Measurements from ENCODE around the gene LIN28B. TPM values are rescaled to one million over a fixed set of nuclear protein-coding genes. Genes with fewer than 3 reads are reported as not detected.

LIN28B gene
- total RNA-seq, 5 donors from 2014 or later (not counting 1 experiment from before 2014, with no cell fraction given), result 0.20 to 0.41 (median 0.22) TPM; not detected in 2

DNA sequence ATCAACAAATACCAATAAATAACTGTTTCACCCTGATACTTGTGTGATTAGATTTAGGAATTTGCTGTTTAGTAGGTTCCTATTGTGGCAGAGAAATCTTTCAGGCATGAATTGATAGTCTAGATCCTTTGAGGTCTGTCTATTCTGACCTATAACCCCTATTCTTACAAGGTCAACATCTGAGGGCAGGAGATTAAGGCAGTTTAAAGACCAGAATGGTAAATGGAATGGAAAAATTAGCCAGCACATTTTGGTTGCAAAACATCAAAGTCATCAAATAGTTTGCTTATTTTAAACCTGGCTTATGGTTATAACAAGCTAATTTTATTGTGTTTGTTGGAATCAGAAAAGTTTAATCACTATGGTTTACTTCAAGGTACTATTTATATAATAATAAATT lies 78.4 kb downstream of the LIN28B start:
- H3K4me1 Mint-ChIP-seq, result no peaks in the 10 kb centered on the region
- H3K27ac Mint-ChIP-seq, result no peak overlapping the region
- no peaks in the 10 kb centered on the region for H3K4me1 ChIP-seq (ENCODE audit: control insufficient read depth in 1 of 2, extremely low read depth in 1 of 2, insufficient read depth in 2 of 2, low read length in 2 of 2)
- no peaks in the 10 kb centered on the region for H3K9me3 Mint-ChIP-seq
- ChIA-PET CTCF (no interaction called here), POLR2A (no interaction called here)
- H3K27me3 Mint-ChIP-seq, result peaks cover 6 to 13% of the 10 kb centered on the region in 2 donors
- H3K27me3 ChIP-seq (replicated peaks in 1 of 2; ENCODE audit: control insufficient read depth in 2 of 2, extremely low read depth in 1 of 2, insufficient read depth in 2 of 2, low read length in 1 of 2), result no peaks in the 10 kb centered on the region
- no peak overlapping the region for H3K4me3 Mint-ChIP-seq
- no peaks in the 10 kb centered on the region for H3K9me3 ChIP-seq
- no peaks in the 10 kb centered on the region for H3K36me3 ChIP-seq (ENCODE audit: control insufficient read depth in 2 of 2, extremely low read depth in 1 of 2, insufficient read depth in 1 of 2, low read length in 1 of 2)
- ATAC-seq (replicated peaks in 1 of 4) (no peak), DNase-seq (no peak)
- no peaks in the 10 kb centered on the region for H3K36me3 Mint-ChIP-seq
- H3K4me3 ChIP-seq (ENCODE audit: control insufficient read depth in 1 of 2, extremely low read depth in 1 of 2, low read length in 1 of 2), result no peak overlapping the region
- no peak overlapping the region for H3K27ac ChIP-seq (ENCODE audit: low read length)

DNA sequence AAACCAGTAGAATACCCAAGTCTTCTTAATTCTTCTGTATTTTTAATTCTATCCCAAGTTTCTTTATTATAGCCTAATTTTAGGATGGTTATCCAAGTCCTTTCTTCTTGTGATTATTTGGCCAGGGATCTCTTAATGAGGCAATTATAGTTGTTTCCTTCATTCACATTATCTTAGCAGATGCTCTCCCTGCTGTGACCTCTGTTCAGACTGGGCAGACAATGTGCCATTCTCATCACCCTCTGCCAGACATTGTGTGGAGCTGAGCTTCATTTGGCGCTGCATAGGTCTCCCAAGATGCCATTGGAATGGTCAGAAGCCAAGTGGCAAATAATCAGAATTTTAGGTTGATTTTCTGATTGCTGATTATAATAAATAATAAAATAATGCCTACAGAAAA lies 79.4 kb downstream of the LIN28B start:
- H3K27me3 Mint-ChIP-seq, result peaks cover 6 to 13% of the 10 kb centered on the region in 2 donors
- Histone ChIP-seq H3K4me3 (ENCODE audit: control insufficient read depth in 1 of 2, extremely low read depth in 1 of 2, low read length in 1 of 2) (no peak overlapping the region), H3K27me3 (replicated peaks in 1 of 2; ENCODE audit: control insufficient read depth in 2 of 2, extremely low read depth in 1 of 2, insufficient read depth in 2 of 2, low read length in 1 of 2) (no peaks in the 10 kb centered on the region), H3K36me3 (ENCODE audit: control insufficient read depth in 2 of 2, extremely low read depth in 1 of 2, insufficient read depth in 1 of 2, low read length in 1 of 2) (no peaks in the 10 kb centered on the region), H3K4me1 (ENCODE audit: control insufficient read depth in 1 of 2, extremely low read depth in 1 of 2, insufficient read depth in 2 of 2, low read length in 2 of 2) (no peaks in the 10 kb centered on the region), H3K9me3 (no peaks in the 10 kb centered on the region), H3K27ac (ENCODE audit: low read length) (no peak overlapping the region)
- ChIA-PET CTCF (no interaction called here), POLR2A (no interaction called here)
- no peak overlapping the region for H3K4me3 Mint-ChIP-seq
- no peaks in the 10 kb centered on the region for H3K9me3 Mint-ChIP-seq
- no peak overlapping the region for H3K27ac Mint-ChIP-seq
- no peaks in the 10 kb centered on the region for H3K4me1 Mint-ChIP-seq
- H3K36me3 Mint-ChIP-seq, result no peaks in the 10 kb centered on the region
- WGBS (ENCODE audit: insufficient coverage), result no CpG with 5 or more reads among the region's 1 CpG
- DNase-seq, result no peak
- no peak for ATAC-seq (replicated peaks in 1 of 4)

DNA sequence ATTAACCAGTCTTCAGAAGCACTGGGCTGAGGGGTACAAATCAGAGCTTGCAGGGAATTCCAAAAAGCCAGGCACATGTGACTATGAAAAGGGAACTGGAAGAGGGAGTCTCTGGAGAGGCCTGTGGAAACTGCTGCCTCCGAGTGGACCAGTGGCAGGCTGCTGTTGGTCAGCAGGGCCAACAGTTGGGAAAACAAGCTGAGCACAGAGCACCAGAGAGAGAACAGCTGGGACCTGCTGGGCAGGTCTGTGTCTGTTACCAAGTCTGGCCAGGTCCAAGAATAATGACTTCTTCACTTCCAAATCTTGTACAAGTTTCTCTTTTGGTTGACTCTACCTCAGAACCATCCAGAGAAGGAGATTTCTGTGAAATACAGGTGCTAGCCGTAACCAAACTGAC lies 81.4 kb downstream of the LIN28B start:
- Histone ChIP-seq H3K27ac (ENCODE audit: low read length) (no peak overlapping the region), H3K36me3 (ENCODE audit: control insufficient read depth in 2 of 2, extremely low read depth in 1 of 2, insufficient read depth in 1 of 2, low read length in 1 of 2) (no peaks in the 10 kb centered on the region), H3K9me3 (no peaks in the 10 kb centered on the region), H3K27me3 (replicated peaks in 1 of 2; ENCODE audit: control insufficient read depth in 2 of 2, extremely low read depth in 1 of 2, insufficient read depth in 2 of 2, low read length in 1 of 2) (no peaks in the 10 kb centered on the region), H3K4me3 (ENCODE audit: control insufficient read depth in 1 of 2, extremely low read depth in 1 of 2, low read length in 1 of 2) (no peak overlapping the region), H3K4me1 (ENCODE audit: control insufficient read depth in 1 of 2, extremely low read depth in 1 of 2, insufficient read depth in 2 of 2, low read length in 2 of 2) (no peaks in the 10 kb centered on the region)
- WGBS (ENCODE audit: insufficient coverage), result 50% methylated on average over 1 of the region's 2 CpGs
- Mint-ChIP-seq H3K9me3 (no peaks in the 10 kb centered on the region), H3K36me3 (no peaks in the 10 kb centered on the region), H3K4me1 (no peaks in the 10 kb centered on the region), H3K27ac (no peak overlapping the region), H3K4me3 (no peak overlapping the region), H3K27me3 (peaks cover 6 to 12% of the 10 kb centered on the region in 2 donors)
- CTCF ChIA-PET, result no interaction called here
- POLR2A ChIA-PET, result no interaction called here
- ATAC-seq (replicated peaks in 1 of 4) (no peak), DNase-seq (no peak)

DNA sequence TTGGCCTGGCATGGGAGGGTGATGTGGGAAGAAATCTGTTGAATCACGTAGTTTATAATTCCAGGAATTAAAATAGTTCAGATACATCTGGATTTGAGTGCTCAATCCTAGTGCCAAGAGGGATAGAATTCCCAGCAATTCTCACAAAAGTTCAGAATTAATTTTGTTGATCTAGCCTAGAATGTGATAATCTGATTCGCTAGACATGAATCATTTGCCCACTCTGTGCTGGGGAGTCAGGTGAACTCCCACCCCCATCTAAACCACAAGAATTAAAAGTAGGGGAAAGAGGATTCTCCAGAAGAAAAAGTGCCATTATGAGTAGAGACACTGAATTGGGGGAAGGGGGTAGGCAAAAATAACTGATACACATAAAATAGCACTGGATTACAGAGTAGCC lies 85.0 kb downstream of the LIN28B start:
- POLR2A ChIA-PET, result no interaction called here
- 60% methylated on average over 1 of the region's 2 CpGs for WGBS (ENCODE audit: insufficient coverage)
- H3K4me3 Mint-ChIP-seq, result no peak overlapping the region
- peaks cover 0 to 3% of the 10 kb centered on the region in 2 experiments for H3K27me3 ChIP-seq (replicated peaks in 1 of 2; ENCODE audit: control insufficient read depth in 2 of 2, extremely low read depth in 1 of 2, insufficient read depth in 2 of 2, low read length in 1 of 2)
- H3K27ac Mint-ChIP-seq, result no peak overlapping the region
- H3K9me3 ChIP-seq, result no peaks in the 10 kb centered on the region
- DNase-seq (no peak), ATAC-seq (replicated peaks in 1 of 4) (no peak)
- H3K27me3 Mint-ChIP-seq, result peaks cover 0 to 6% of the 10 kb centered on the region in 2 donors
- H3K4me1 Mint-ChIP-seq, result no peaks in the 10 kb centered on the region
- no peaks in the 10 kb centered on the region for H3K9me3 Mint-ChIP-seq
- no peaks in the 10 kb centered on the region for H3K36me3 Mint-ChIP-seq
- no peak overlapping the region for H3K27ac ChIP-seq (ENCODE audit: low read length)
- no peaks in the 10 kb centered on the region for H3K4me1 ChIP-seq (ENCODE audit: control insufficient read depth in 1 of 2, extremely low read depth in 1 of 2, insufficient read depth in 2 of 2, low read length in 2 of 2)
- H3K36me3 ChIP-seq (ENCODE audit: control insufficient read depth in 2 of 2, extremely low read depth in 1 of 2, insufficient read depth in 1 of 2, low read length in 1 of 2), result no peaks in the 10 kb centered on the region
- no peak overlapping the region for H3K4me3 ChIP-seq (ENCODE audit: control insufficient read depth in 1 of 2, extremely low read depth in 1 of 2, low read length in 1 of 2)
- CTCF ChIA-PET, result no interaction called here

DNA sequence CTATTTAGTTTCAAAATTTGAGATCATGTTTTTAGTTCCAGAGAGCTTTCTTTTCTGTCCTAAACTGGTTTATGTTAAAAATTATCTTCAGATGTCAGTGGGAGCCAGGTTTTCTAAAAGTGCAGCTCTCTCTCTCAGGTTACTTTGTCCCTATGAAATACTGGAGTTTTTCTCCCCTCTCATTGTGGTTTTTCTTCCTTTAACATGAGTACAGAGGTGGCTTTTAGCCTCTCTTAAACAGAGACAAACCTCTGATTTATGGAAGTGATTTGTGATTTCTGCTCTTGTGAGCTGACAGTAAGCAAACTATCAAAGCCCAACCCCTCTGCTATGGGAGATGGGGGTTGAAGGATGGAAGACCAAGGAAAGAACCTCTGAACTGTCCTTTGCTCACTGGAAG lies 85.7 kb downstream of the LIN28B start:
- Histone ChIP-seq H3K27me3 (replicated peaks in 1 of 2; ENCODE audit: control insufficient read depth in 2 of 2, extremely low read depth in 1 of 2, insufficient read depth in 2 of 2, low read length in 1 of 2) (peaks cover 0 to 3% of the 10 kb centered on the region in 2 experiments), H3K9me3 (no peaks in the 10 kb centered on the region), H3K36me3 (ENCODE audit: control insufficient read depth in 2 of 2, extremely low read depth in 1 of 2, insufficient read depth in 1 of 2, low read length in 1 of 2) (no peaks in the 10 kb centered on the region), H3K4me3 (ENCODE audit: control insufficient read depth in 1 of 2, extremely low read depth in 1 of 2, low read length in 1 of 2) (no peak overlapping the region), H3K4me1 (ENCODE audit: control insufficient read depth in 1 of 2, extremely low read depth in 1 of 2, insufficient read depth in 2 of 2, low read length in 2 of 2) (no peaks in the 10 kb centered on the region), H3K27ac (ENCODE audit: low read length) (no peak overlapping the region)
- Mint-ChIP-seq H3K27me3 (peaks cover 0 to 6% of the 10 kb centered on the region in 2 donors), H3K9me3 (no peaks in the 10 kb centered on the region), H3K27ac (no peak overlapping the region), H3K36me3 (no peaks in the 10 kb centered on the region), H3K4me3 (no peak overlapping the region), H3K4me1 (no peaks in the 10 kb centered on the region)
- DNase-seq (no peak), ATAC-seq (replicated peaks in 1 of 4) (no peak)
- ChIA-PET POLR2A (interaction anchor here in 1 of 2 donors (0.7 kb wide), 2 partner anchors 197 to 339 kb away, joined by 3 to 7 read pairs; no protein-coding TSS in a partner anchor), CTCF (no interaction called here)

DNA sequence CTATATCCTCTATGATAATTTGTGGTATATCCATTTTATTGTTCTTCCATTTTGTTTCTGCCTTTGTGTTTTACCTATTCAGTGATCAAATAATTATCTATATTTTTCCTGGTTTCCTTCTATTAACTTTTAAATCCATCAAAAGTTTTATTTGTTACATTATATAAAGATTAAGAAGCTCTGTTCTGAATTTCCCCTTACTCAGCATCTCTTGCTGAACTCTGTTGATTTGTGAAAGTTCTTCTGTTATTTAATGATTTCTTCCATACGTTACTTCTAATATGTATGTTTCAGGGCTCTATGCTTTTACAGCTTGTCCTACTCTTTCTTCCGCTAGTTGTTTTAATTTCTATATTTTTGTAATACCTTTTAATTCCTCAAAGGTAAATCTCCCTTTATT lies 87.1 kb downstream of the LIN28B start:
- no peaks in the 10 kb centered on the region for H3K36me3 ChIP-seq (ENCODE audit: control insufficient read depth in 2 of 2, extremely low read depth in 1 of 2, insufficient read depth in 1 of 2, low read length in 1 of 2)
- CTCF ChIA-PET, result no interaction called here
- ATAC-seq (replicated peaks in 1 of 4) (no peak), DNase-seq (no peak)
- no peak overlapping the region for H3K4me3 ChIP-seq (ENCODE audit: control insufficient read depth in 1 of 2, extremely low read depth in 1 of 2, low read length in 1 of 2)
- POLR2A ChIA-PET, result no interaction called here
- H3K27me3 ChIP-seq (replicated peaks in 1 of 2; ENCODE audit: control insufficient read depth in 2 of 2, extremely low read depth in 1 of 2, insufficient read depth in 2 of 2, low read length in 1 of 2), result peaks cover 0 to 3% of the 10 kb centered on the region in 2 experiments
- Mint-ChIP-seq H3K36me3 (no peaks in the 10 kb centered on the region), H3K27ac (no peak overlapping the region), H3K4me1 (no peaks in the 10 kb centered on the region), H3K4me3 (no peak overlapping the region), H3K9me3 (no peaks in the 10 kb centered on the region), H3K27me3 (peaks cover 7 to 11% of the 10 kb centered on the region in 2 donors)
- no peaks in the 10 kb centered on the region for H3K9me3 ChIP-seq
- H3K27ac ChIP-seq (ENCODE audit: low read length), result no peak overlapping the region
- WGBS (ENCODE audit: insufficient coverage), result no CpG with 5 or more reads among the region's 2 CpGs
- H3K4me1 ChIP-seq (ENCODE audit: control insufficient read depth in 1 of 2, extremely low read depth in 1 of 2, insufficient read depth in 2 of 2, low read length in 2 of 2), result no peaks in the 10 kb centered on the region

DNA sequence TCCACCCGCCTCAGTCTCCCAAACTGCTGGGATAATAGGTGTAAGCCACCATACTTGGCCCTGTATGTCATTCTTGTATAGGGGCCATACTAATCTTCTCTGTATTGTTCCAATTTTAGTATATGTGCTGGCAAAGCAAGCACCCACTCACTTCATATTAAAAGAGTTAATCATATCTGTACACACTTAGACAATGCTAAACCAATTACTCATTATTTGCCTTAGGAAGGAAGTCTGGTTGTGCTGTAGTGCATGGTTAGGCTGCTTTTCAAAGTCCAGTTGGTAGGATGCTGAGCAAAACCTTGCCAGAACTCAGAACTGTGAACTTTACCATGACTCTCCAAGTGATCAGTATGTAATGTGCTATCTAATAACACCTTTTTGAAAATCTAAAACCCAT lies 88.6 kb downstream of the LIN28B start:
- H3K27ac Mint-ChIP-seq, result no peak overlapping the region

More for the DNA sequence above, 88.6 kb downstream of the LIN28B start:
- no peak for DNase-seq
- Histone ChIP-seq H3K4me3 (ENCODE audit: control insufficient read depth in 1 of 2, extremely low read depth in 1 of 2, low read length in 1 of 2) (no peak overlapping the region), H3K27me3 (replicated peaks in 1 of 2; ENCODE audit: control insufficient read depth in 2 of 2, extremely low read depth in 1 of 2, insufficient read depth in 2 of 2, low read length in 1 of 2) (peaks cover 0 to 3% of the 10 kb centered on the region in 2 experiments), H3K4me1 (ENCODE audit: control insufficient read depth in 1 of 2, extremely low read depth in 1 of 2, insufficient read depth in 2 of 2, low read length in 2 of 2) (no peaks in the 10 kb centered on the region), H3K27ac (ENCODE audit: low read length) (no peak overlapping the region), H3K36me3 (ENCODE audit: control insufficient read depth in 2 of 2, extremely low read depth in 1 of 2, insufficient read depth in 1 of 2, low read length in 1 of 2) (no peaks in the 10 kb centered on the region), H3K9me3 (no peaks in the 10 kb centered on the region)
- no CpG with 5 or more reads among the region's 1 CpG for WGBS (ENCODE audit: insufficient coverage)
- Mint-ChIP-seq H3K4me1 (no peaks in the 10 kb centered on the region), H3K9me3 (no peaks in the 10 kb centered on the region), H3K36me3 (no peaks in the 10 kb centered on the region), H3K4me3 (no peak overlapping the region), H3K27me3 (peaks cover 11 to 14% of the 10 kb centered on the region in 2 donors)
- CTCF ChIA-PET, result interaction anchor here in 1 of 2 donors (0.5 kb wide), 1 partner anchor 135 kb away, joined by 3 read pairs; no protein-coding TSS in a partner anchor
- no peak for ATAC-seq (replicated peaks in 1 of 4)
- POLR2A ChIA-PET, result no interaction called here

Measured in T-cell (primary cell).